ENCODE measurements around the gene COX14.

Gene COX14

GRCh38 chr12:50084775-50085614 is 27.0 kb upstream of the COX14 start, which contains the start of gene SMARCD1:
Gene SMARCD1, plus strand, starts transcription at chr12:50085342. Its CDS starts 28 bp downstream, at chr12:50085370.
- DNase-seq (ENCODE audit: low spot score): peak; percentile 87

- no peak for DNase-seq (ENCODE audit: low spot score)
Observed at GRCh38 chr12:50085615-50086072, 26.4 kb upstream of the COX14 start.

- DNase-seq (ENCODE audit: low spot score): no peak
Observed at GRCh38 chr12:50086148-50086547, 25.9 kb upstream of the COX14 start.

- DNase-seq (ENCODE audit: low spot score): no peak
Observed at GRCh38 chr12:50087151-50087550, 24.9 kb upstream of the COX14 start.

GRCh38 chr12:50087995-50088394 is 24.0 kb upstream of the COX14 start:
- no peak for DNase-seq (ENCODE audit: low spot score)

- peak; percentile 67 for DNase-seq (ENCODE audit: low spot score)
Observed at GRCh38 chr12:50088577-50089335, 23.3 kb upstream of the COX14 start.

- no peak for DNase-seq (ENCODE audit: low spot score)
Observed at GRCh38 chr12:50089730-50090129, 22.3 kb upstream of the COX14 start.

- DNase-seq (ENCODE audit: low spot score): no peak
Observed at GRCh38 chr12:50090391-50090790, 21.6 kb upstream of the COX14 start.

GRCh38 chr12:50097952-50098351 is 14.1 kb upstream of the COX14 start:
- no peak for DNase-seq (ENCODE audit: low spot score)

- DNase-seq (ENCODE audit: low spot score): no peak
Observed at GRCh38 chr12:50099302-50100008, 12.6 kb upstream of the COX14 start.

GRCh38 chr12:50100561-50100960 is 11.5 kb upstream of the COX14 start:
- DNase-seq (ENCODE audit: low spot score): no peak

- DNase-seq (ENCODE audit: low spot score): no peak
Observed at GRCh38 chr12:50101663-50102062, 10.4 kb upstream of the COX14 start.

- no peak for DNase-seq (ENCODE audit: low spot score)
Observed at GRCh38 chr12:50102131-50102531, 9.9 kb upstream of the COX14 start.

GRCh38 chr12:50102646-50103309 is 9.3 kb upstream of the COX14 start:
- no peak for DNase-seq (ENCODE audit: low spot score)

GRCh38 chr12:50103351-50103750 is 8.7 kb upstream of the COX14 start:
- no peak for DNase-seq (ENCODE audit: low spot score)

GRCh38 chr12:50103767-50104321 is 8.2 kb upstream of the COX14 start, which contains the start of gene GPD1:
Gene GPD1, plus strand, starts transcription at chr12:50104008. Its CDS starts 43 bp downstream, at chr12:50104051.
- peak; percentile 29 for DNase-seq (ENCODE audit: low spot score)

- DNase-seq (ENCODE audit: low spot score): no peak
Observed at GRCh38 chr12:50104417-50105366, 7.3 kb upstream of the COX14 start.

GRCh38 chr12:50105913-50106450 is 6.1 kb upstream of the COX14 start:
- DNase-seq (ENCODE audit: low spot score): no peak

GRCh38 chr12:50106907-50107306 is 5.1 kb upstream of the COX14 start:
- DNase-seq (ENCODE audit: low spot score): no peak

All from germinal center (tissue), 1 donor.